Kidney epithelial cell (primary cell): ENCODE data around the gene SORCS2. TPM values are rescaled to one million over a fixed set of nuclear protein-coding genes. Genes with fewer than 3 reads are reported as not detected.

Experiments
- DNase-seq: peaks from one replicate; pipeline ENCODE4 v3.0.0-alpha.2; 2010; ENCODE audit warnings: low read depth
- H3K27me3 ChIP-seq: 2 replicates; pipeline ENCODE4 v1.6.0; 2011; ENCODE audit warnings: low read length; ENCODE audit not compliant: control insufficient read depth, insufficient read depth
- H3K36me3 ChIP-seq: 2 replicates; pipeline ENCODE4 v1.5.1; 2011; ENCODE audit warnings: low read length; ENCODE audit not compliant: control insufficient read depth, insufficient read depth
- H3K4me3 ChIP-seq: 2 replicates; pipeline ENCODE4 v1.5.1; 2011; ENCODE audit warnings: low read depth, mild to moderate bottlenecking, control low read depth, low read length
- total RNA-seq: library from RNA; depleted of rRNA; stranded (reverse); fragments of >200 nt; gene quantifications from 2 replicates; pipeline ENCODE4 v1.2.3, GENCODE V29; 2015
- TF ChIP-seq, protein P1 (sequence below): IDR thresholded peaks from 2 replicates; pipeline ENCODE4 v1.5.1; 2011; ENCODE audit warnings: mild to moderate bottlenecking, moderate library complexity, low read length, control low read depth, inconsistent platforms; ENCODE audit not compliant: insufficient read depth, poor library complexity, severe bottlenecking

The SORCS2 gene
- total RNA-seq, 1 donor from 2014 or later: 1.4 TPM

DNA sequence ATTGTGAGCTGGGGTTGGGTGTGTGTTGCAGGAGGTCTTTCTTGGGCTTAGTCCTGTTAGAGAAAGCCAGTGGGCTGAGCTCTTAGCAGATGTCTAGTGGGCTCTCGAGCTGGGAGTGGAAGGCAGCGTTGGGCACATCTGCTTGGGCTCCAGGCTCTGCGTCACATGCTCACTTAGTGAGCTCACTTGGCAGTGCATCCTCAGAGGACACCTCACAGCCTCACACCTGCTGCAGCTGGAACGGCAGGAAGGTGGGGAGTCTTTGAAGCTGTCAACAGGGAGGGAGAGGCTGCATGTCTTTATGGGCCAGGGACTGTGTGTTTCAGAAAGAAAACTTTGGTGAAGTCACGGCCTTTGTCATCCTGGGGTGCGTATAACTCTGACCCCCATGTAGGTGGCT is 160.1 kb downstream of the SORCS2 start:
- DNase-seq: no peak
- TF ChIP-seq, protein P1, sequence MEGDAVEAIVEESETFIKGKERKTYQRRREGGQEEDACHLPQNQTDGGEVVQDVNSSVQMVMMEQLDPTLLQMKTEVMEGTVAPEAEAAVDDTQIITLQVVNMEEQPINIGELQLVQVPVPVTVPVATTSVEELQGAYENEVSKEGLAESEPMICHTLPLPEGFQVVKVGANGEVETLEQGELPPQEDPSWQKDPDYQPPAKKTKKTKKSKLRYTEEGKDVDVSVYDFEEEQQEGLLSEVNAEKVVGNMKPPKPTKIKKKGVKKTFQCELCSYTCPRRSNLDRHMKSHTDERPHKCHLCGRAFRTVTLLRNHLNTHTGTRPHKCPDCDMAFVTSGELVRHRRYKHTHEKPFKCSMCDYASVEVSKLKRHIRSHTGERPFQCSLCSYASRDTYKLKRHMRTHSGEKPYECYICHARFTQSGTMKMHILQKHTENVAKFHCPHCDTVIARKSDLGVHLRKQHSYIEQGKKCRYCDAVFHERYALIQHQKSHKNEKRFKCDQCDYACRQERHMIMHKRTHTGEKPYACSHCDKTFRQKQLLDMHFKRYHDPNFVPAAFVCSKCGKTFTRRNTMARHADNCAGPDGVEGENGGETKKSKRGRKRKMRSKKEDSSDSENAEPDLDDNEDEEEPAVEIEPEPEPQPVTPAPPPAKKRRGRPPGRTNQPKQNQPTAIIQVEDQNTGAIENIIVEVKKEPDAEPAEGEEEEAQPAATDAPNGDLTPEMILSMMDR: no peak
- no peaks in the 10 kb centered on the region for H3K36me3 ChIP-seq

DNA sequence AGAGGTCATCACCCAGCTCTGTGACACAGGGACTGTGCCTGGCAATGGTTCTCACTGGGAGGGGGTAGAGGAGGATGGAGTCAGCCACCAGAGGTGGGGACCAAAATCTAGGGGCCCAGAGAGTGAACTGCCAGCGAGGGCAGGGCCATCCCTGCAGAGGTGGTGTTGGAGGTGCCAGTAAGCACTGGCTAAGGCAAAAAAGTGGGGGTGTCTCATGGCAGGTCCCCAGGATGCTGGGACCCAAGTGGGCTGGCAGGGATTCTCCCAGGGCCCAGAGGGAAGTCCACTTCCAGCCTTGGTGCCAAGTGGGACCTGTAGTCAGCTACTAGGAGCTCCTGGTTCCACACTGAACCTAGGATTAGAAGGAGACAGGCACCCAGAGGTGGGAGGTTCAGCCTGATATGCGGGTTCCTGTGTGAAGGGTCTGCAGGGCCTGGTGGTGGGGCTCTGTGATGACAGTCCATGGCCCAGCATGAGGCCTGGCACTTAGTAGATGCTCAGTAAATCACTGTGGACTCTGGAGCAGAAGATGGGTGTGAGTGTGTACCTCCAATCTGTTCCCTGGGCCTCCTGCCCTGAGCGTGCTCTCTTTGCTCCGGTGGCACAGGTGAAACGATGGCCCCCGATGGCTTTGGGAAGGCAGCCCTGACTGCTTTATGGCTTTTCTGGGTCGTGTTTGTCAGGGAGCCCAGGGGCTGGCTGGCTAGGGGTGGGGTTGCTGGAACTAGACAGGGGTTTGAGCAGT is 160.9 kb downstream of the SORCS2 start:
- Histone ChIP-seq H3K27me3 (no peaks in the 10 kb centered on the region), H3K4me3 (no peak overlapping the region), H3K36me3 (no peaks in the 10 kb centered on the region)
- no peak for DNase-seq
- TF ChIP-seq, protein P1: no peak

More for the DNA sequence above, 160.1 kb downstream of the SORCS2 start:
- H3K27me3 ChIP-seq: no peaks in the 10 kb centered on the region
- no peak overlapping the region for H3K4me3 ChIP-seq

DNA sequence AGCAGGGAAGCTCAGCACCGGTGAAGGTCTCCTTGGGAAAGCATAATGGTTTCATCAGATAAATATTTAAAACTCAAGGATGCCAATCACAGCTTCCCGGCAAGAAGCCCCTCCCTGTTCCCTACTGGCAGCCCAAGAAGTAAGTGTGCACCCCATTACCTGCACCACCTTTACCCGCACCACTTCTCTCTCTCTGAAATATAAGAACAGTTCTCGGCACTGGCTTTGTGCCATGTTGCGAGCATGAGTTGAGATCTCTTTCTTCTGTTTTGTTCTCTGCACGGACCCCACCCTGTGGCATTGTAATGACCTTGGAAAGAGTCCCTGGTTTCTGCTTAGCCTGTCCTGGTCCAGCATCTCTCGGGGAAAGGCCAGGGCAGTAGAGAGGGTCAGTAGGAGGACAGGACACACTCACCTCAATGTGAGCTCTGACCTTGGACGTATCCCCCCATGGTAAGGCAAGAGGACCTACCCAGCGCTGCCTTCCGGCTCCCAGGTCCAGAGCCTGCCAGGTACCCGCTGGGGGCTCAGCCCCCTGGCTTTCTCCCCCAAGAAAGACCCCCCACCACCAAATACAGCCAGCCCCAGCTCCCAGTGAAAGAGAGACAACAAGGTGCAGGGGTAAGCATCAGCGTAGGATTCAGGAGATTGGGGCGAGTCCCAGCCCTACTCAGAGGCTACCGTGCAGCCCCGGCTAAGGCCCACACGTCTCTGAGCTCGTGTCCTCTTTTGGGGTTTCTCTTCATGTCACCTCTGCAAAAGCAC is 161.7 kb downstream of the SORCS2 start:
- no peaks in the 10 kb centered on the region for H3K27me3 ChIP-seq
- TF ChIP-seq, protein P1: no peak
- DNase-seq: no peak
- H3K36me3 ChIP-seq: no peaks in the 10 kb centered on the region
- H3K4me3 ChIP-seq: no peak overlapping the region

DNA sequence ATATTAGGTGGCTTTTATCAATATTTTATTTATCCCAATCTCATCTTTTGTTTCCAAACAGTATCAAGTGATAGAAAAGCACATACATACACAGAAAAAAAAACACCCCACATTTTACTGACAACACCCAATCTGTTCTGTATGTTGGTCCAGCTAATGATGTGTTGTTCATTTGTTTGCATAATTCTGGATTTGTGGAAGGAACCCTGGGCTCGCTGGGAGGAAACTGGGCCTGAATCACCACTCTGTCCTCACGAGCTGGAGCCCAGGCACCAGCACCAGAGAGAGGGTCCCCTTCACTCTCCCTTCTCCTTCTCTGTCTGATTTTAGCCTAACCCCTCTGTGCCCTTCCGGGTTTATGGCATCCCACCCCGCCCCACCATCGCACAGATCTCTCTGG is 162.6 kb downstream of the SORCS2 start:
- H3K4me3 ChIP-seq: no peak overlapping the region
- H3K36me3 ChIP-seq: no peaks in the 10 kb centered on the region
- no peak for DNase-seq
- TF ChIP-seq, protein P1: no peak
- no peaks in the 10 kb centered on the region for H3K27me3 ChIP-seq

DNA sequence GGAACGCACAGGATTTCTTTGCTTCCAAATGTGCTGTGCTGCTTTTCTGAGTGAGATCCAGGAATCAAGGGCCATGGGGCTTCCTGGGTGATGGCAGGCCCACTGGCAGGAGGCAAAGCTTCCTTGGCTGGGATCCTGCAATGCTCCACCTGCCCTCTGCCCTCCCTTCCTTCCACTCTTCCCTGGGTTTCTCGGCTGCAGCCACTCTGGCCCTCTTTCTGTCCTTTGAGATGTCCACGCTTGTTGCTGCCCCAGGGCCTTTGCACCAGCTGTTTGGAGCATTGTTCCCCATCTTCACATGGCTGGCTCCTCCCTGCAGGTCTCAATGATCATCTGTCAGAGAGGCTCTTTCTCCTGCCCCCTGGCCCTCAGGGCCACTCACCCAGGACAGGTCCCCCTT is 163.5 kb downstream of the SORCS2 start:
- no peak overlapping the region for H3K4me3 ChIP-seq
- H3K36me3 ChIP-seq: no peaks in the 10 kb centered on the region
- TF ChIP-seq, protein P1: no peak
- H3K27me3 ChIP-seq: no peaks in the 10 kb centered on the region
- no peak for DNase-seq
